HepG2 (cell line): ENCODE results near the gene LYPD6. TPM values are rescaled to one million over a fixed set of nuclear protein-coding genes. Genes with fewer than 3 reads are reported as not detected.
A peak's percentile ranks its signal among the peaks of the same experiment; 100 is the strongest.

Experiments used
- ATAC-seq: fragments of 200-7000 bp; cut with Tn5 transposase; 3 replicates; pipeline ENCODE4 v1.9.1; 2020; ENCODE audit warnings: mild to moderate bottlenecking, moderate library complexity
- BruUV-seq: library from RNA; stranded (reverse); fragments of 400-500 nt; replicated peaks from 2 replicates; lab custom pipeline; 2021; lab: Mats Ljungman, UMichigan
- CTCF ChIA-PET: fragments of 300-600 bp; formaldehyde crosslinking; extraction: SDS; loops from one replicate; lab custom pipeline; 2021; ENCODE audit warnings: low total read pairs, inconsistent platforms, low intra/inter-chr PET ratio; lab: Yijun Ruan, JAX
- POLR2A ChIA-PET: fragments of 350-600 bp; sonication (Branson Sonifier 250); formaldehyde crosslinking; loops from one replicate; lab custom pipeline; 2020; ENCODE audit warnings: antibody characterized with exemption, inconsistent platforms; lab: Yijun Ruan, JAX
- DNase-seq: peaks from one replicate; pipeline ENCODE4 v3.0.0-alpha.2; 2015; ENCODE audit warnings: low spot score
- FAIRE-seq: peaks from 3 replicates; lab custom pipeline; 2011; peaks lifted over from hg19 to GRCh38; lab: Jason Lieb, UNC
- H2AFZ ChIP-seq: one replicate; pipeline ENCODE4 v1.6.1; 2011; ENCODE audit warnings: low read length, inconsistent platforms
- H3K27ac ChIP-seq: fragments of 300-600 bp; 3 replicates; pipeline ENCODE4 v1.8.0; 2011; ENCODE audit warnings: mixed run types, mild to moderate bottlenecking, mixed read lengths, low read length, inconsistent platforms; ENCODE audit not compliant: insufficient read depth; ENCODE audit errors: extremely low read length
- H3K27me3 ChIP-seq, 2 experiments: fragments of 200-600 bp in 1 of 2; 2 replicates in 1 of 2; 3 replicates in 1 of 2; pipeline versions ENCODE4 v1.6.0 to v1.8.0; 2011; ENCODE audit warnings: low read length in 2 of 2, mild to moderate bottlenecking in 2 of 2, moderate library complexity in 2 of 2, inconsistent platforms in 1 of 2; ENCODE audit not compliant: insufficient read depth in 2 of 2, control insufficient read depth in 1 of 2
- H3K36me3 ChIP-seq, 2 experiments: fragments of 200-600 bp in 1 of 2; replicated peaks in 1 of 2; 2 replicates in 1 of 2; 3 replicates in 1 of 2; pipeline versions ENCODE4 v1.5.1 to v1.8.0; 2011; ENCODE audit warnings: low read length in 2 of 2, inconsistent platforms in 1 of 2; ENCODE audit not compliant: insufficient read depth in 2 of 2, control insufficient read depth in 1 of 2
- H3K4me1 ChIP-seq: 2 replicates; pipeline ENCODE4 v1.5.1; 2012; ENCODE audit warnings: low read length, inconsistent platforms; ENCODE audit not compliant: insufficient read depth
- H3K4me2 ChIP-seq: 2 replicates; pipeline ENCODE4 v1.6.0; 2011; ENCODE audit warnings: low read depth, low read length, inconsistent platforms
- H3K4me3 ChIP-seq, 3 experiments: fragments of 200-600 bp in 1 of 3; sonication (generic), shearing (Covaris generic) in 1 of 3; replicated peaks in 1 of 3; 2 replicates each; pipeline ENCODE4 v1.5.1; 2011 to 2016; ENCODE audit warnings: low read length in 3 of 3, inconsistent platforms in 2 of 3, low read depth in 2 of 3, mild to moderate bottlenecking in 2 of 3, control low read depth in 1 of 3, mixed read lengths in 1 of 3; ENCODE audit not compliant: insufficient read depth in 1 of 3
- H3K79me2 ChIP-seq: one replicate; pipeline ENCODE4 v1.6.1; 2011; ENCODE audit warnings: low read length, inconsistent platforms; ENCODE audit not compliant: insufficient read depth
- H3K9ac ChIP-seq: 2 replicates; pipeline ENCODE4 v1.6.0; 2011; ENCODE audit warnings: mild to moderate bottlenecking, low read depth, low read length, inconsistent platforms; ENCODE audit not compliant: insufficient read depth
- H3K9me3 ChIP-seq: 2 replicates; pipeline ENCODE4 v1.5.1; 2012; ENCODE audit warnings: mild to moderate bottlenecking, low read length
- H4K20me1 ChIP-seq: 2 replicates; pipeline ENCODE4 v1.6.0; 2011; ENCODE audit warnings: inconsistent platforms, mild to moderate bottlenecking, low read length, moderate library complexity; ENCODE audit not compliant: insufficient read depth
- CEBPB ChIP-seq: IDR thresholded peaks from 2 replicates; pipeline ENCODE4 v1.6.1; 2011; ENCODE audit warnings: low read depth, low read length, improper control_type of control experiment, borderline replicate concordance
- DNMT3B ChIP-seq: conservative IDR thresholded peaks from 2 replicates; pipeline ENCODE4 v1.6.1; 2016; ENCODE audit warnings: missing biosample characterization, control low read depth
- MXD1 ChIP-seq: sonication (generic); formaldehyde crosslinking; IDR thresholded peaks from 2 replicates; pipeline ENCODE4 v1.4.0; 2020; ENCODE audit warnings: mild to moderate bottlenecking, missing genetic modification reagents
- NCOA1 ChIP-seq: sonication (generic); formaldehyde crosslinking; IDR thresholded peaks from 2 replicates; pipeline ENCODE4 v1.9.0; 2021; ENCODE audit warnings: missing genetic modification reagents
- NR2F1 ChIP-seq, 2 experiments: fragments of 450-650 bp in 1 of 2; formaldehyde crosslinking in 1 of 2; IDR thresholded peaks; 2 replicates each; pipeline versions ENCODE4 v1.5.0 to v1.6.1; 2016 to 2020; ENCODE audit warnings: mild to moderate bottlenecking in 1 of 2, missing compliant biosample characterization in 1 of 2, missing genetic modification reagents in 1 of 2, moderate library complexity in 1 of 2
- SSRP1 ChIP-seq: IDR thresholded peaks from 2 replicates; pipeline ENCODE4 v1.6.1; 2016; ENCODE audit warnings: control low read depth
- THYN1 ChIP-seq: sonication (generic); formaldehyde crosslinking; IDR thresholded peaks from 2 replicates; pipeline ENCODE4 v1.8.1; 2023; ENCODE audit warnings: low read depth, mild to moderate bottlenecking, moderate library complexity, missing genetic modification reagents, borderline replicate concordance
- ZFYVE20 ChIP-seq: sonication (generic); formaldehyde crosslinking; IDR thresholded peaks from 2 replicates; pipeline ENCODE4 v1.8.0; 2023; ENCODE audit warnings: low read depth, mild to moderate bottlenecking, moderate library complexity, missing genetic modification reagents, borderline replicate concordance
- ZNF772 ChIP-seq: sonication (generic); formaldehyde crosslinking; IDR thresholded peaks from 2 replicates; pipeline ENCODE4 v1.5.0; 2020; ENCODE audit warnings: mild to moderate bottlenecking, missing genetic modification reagents
- WGBS: methylation state at CpG from one replicate; pipeline ENCODE4 v1.1.6; 2017; ENCODE audit warnings: low lambda C conversion rate; 5-methylcytosine and 5-hydroxymethylcytosine counted together
- in situ Hi-C: cut with HindIII; loops from 2 replicates; pipeline ENCODE4 v1.10.0; 2017; ENCODE audit warnings: low pct_unique_long_range_greater_than_20kb; ENCODE audit not compliant: extremely low pct_ligation_motif_present
- intact Hi-C: fragments of 100-400 bp; cut with micrococcal nuclease; formaldehyde crosslinking; loops from one replicate; pipeline ENCODE4 v1.10.0; 2022; ENCODE audit not compliant: unreplicated experiment
- polyA plus RNA-seq, 8 experiments: library from polyadenylated mRNA; depleted of rRNA in 3 of 8; stranded (reverse) in 7 of 8; unstranded in 1 of 8; fragments of >200 nt; fragmentation: Illumina TruSeq in 4 of 8; extraction: Trizol in 4 of 8; gene quantifications; 2 replicates each; pipeline versions ENCODE4 v1.2.1 to v1.2.3, GENCODE V29; 2011 to 2016; ENCODE audit warnings: low read depth in 4 of 8, missing spikeins in 1 of 8, mixed read lengths in 1 of 8; ENCODE audit not compliant: insufficient read depth in 1 of 8
- total RNA-seq, 5 experiments: library from RNA; depleted of rRNA; stranded (reverse); fragments of >200 nt; fragmentation: Illumina TruSeq; extraction: Trizol; gene quantifications; 2 replicates each; pipeline ENCODE4 v1.2.3, GENCODE V29; 2016; ENCODE audit warnings: low read depth in 1 of 5
- TF ChIP-seq, protein P1 (sequence below): sonication (generic); formaldehyde crosslinking; IDR thresholded peaks from 2 replicates; pipeline ENCODE4 v1.8.0; 2022; ENCODE audit warnings: missing genetic modification reagents, mild to moderate bottlenecking, borderline replicate concordance

LYPD6 gene
- total and polyA plus RNA-seq, 2 of the 13 experiments (the other 11 are each of a cell fraction or from before 2014, with no cell fraction given): 0.01 to 0.07 TPM

- H3K9me3 ChIP-seq: no peaks in the 10 kb centered on the region
- H3K4me1 ChIP-seq: no peaks in the 10 kb centered on the region
- in situ Hi-C loops (no loop called here), intact Hi-C loops (no loop called here)
- no peak overlapping the region for H3K4me3 ChIP-seq
- no TSS peak for BruUV-seq
- ChIA-PET POLR2A (no interaction called here), CTCF (no interaction called here)
- H3K4me2 ChIP-seq: no peak overlapping the region
- no peak overlapping the region for H3K27ac ChIP-seq
- ATAC-seq (no peak), FAIRE-seq (no peak), DNase-seq (no peak)
- no peaks in the 10 kb centered on the region for H4K20me1 ChIP-seq
- TF ChIP-seq CEBPB: 0 out of 2 replicates have a peak, but pooled peaks have one; percentile 11
- TF ChIP-seq, protein P1, sequence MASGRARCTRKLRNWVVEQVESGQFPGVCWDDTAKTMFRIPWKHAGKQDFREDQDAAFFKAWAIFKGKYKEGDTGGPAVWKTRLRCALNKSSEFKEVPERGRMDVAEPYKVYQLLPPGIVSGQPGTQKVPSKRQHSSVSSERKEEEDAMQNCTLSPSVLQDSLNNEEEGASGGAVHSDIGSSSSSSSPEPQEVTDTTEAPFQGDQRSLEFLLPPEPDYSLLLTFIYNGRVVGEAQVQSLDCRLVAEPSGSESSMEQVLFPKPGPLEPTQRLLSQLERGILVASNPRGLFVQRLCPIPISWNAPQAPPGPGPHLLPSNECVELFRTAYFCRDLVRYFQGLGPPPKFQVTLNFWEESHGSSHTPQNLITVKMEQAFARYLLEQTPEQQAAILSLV: no peak
- no peak overlapping the region for H3K9ac ChIP-seq
- H3K79me2 ChIP-seq: no peaks in the 10 kb centered on the region
- H3K27me3 ChIP-seq: no peaks in the 10 kb centered on the region
- no peaks in the 10 kb centered on the region for H3K36me3 ChIP-seq
- WGBS: 49% methylated on average over 6 of the region's 6 CpGs
- no peak overlapping the region for H2AFZ ChIP-seq
Measured at GRCh38 chr2:149410701-149411484, 80.5 kb downstream of the LYPD6 start.

- intact Hi-C loops: no loop called here
- TF ChIP-seq ZNF772 (CRISPR knock-in tag) (no peak), THYN1 (CRISPR knock-in tag) (no peak), NCOA1 (no peak), DNMT3B (CRISPR knock-in tag) (no peak), MXD1 (no peak), SSRP1 (CRISPR knock-in tag) (no peak), NR2F1 (CRISPR knock-in tag; IDR thresholded peaks at IDR 0.05) (no peak), ZFYVE20 (no peak)
Measured at GRCh38 chr2:149413487-149413886, 83.1 kb downstream of the LYPD6 start.

More at GRCh38 chr2:149413487-149413886, 83.1 kb downstream of the LYPD6 start:
- no peaks in the 10 kb centered on the region for H3K9me3 ChIP-seq
- H3K79me2 ChIP-seq: no peaks in the 10 kb centered on the region
- H3K4me3 ChIP-seq: no peak overlapping the region
- no peak overlapping the region for H3K4me2 ChIP-seq
- CTCF ChIA-PET: no interaction called here
- WGBS: 32% methylated on average over 2 of the region's 2 CpGs
- H2AFZ ChIP-seq: no peak overlapping the region
- no peak for DNase-seq
- FAIRE-seq: no peak
- H3K4me1 ChIP-seq: no peaks in the 10 kb centered on the region
- H3K27me3 ChIP-seq: no peaks in the 10 kb centered on the region
- POLR2A ChIA-PET: no interaction called here
- no TSS peak for BruUV-seq
- ATAC-seq: no peak
- in situ Hi-C loops: no loop called here
- no peak overlapping the region for H3K9ac ChIP-seq
- H4K20me1 ChIP-seq: no peaks in the 10 kb centered on the region
- no peaks in the 10 kb centered on the region for H3K36me3 ChIP-seq
- no peak overlapping the region for H3K27ac ChIP-seq
